Tibial nerve (tissue), 4 donors: ENCODE results near the gene CDX1. TPM values are rescaled to one million over a fixed set of nuclear protein-coding genes. Genes with fewer than 3 reads are reported as not detected.

Source experiments
- DNase-seq, 2 donors: peaks; one replicate each; pipeline ENCODE4 v3.0.0-alpha.2; 2019; ENCODE audit warnings: low spot score in 2 of 2
- H3K27ac ChIP-seq, 4 donors: fragments of 200-600 bp; sonication (generic) in 3 of 4; one replicate each; pipeline ENCODE4 v1.5.1; 2017 to 2019; ENCODE audit warnings: mild to moderate bottlenecking in 1 of 4
- H3K27me3 ChIP-seq, 2 donors: fragments of 200-600 bp; sonication (generic) in 1 of 2; one replicate each; pipeline versions ENCODE4 v1.5.1 to v1.6.0; 2017 to 2019
- H3K36me3 ChIP-seq, 3 donors: fragments of 200-600 bp; sonication (generic); one replicate each; pipeline ENCODE4 v1.5.1; 2018 to 2019
- H3K4me1 ChIP-seq, 4 donors: fragments of 200-600 bp; sonication (generic) in 3 of 4; one replicate each; pipeline ENCODE4 v1.5.1; 2017 to 2019
- H3K4me3 ChIP-seq, 4 donors: fragments of 200-600 bp; sonication (generic) in 3 of 4; one replicate each; pipeline ENCODE4 v1.5.1; 2017 to 2019; ENCODE audit warnings: mild to moderate bottlenecking in 1 of 4, moderate library complexity in 1 of 4
- H3K9me3 ChIP-seq, 4 donors: fragments of 200-600 bp; sonication (generic) in 3 of 4; one replicate each; pipeline ENCODE4 v1.5.1; 2017 to 2019
- CTCF ChIP-seq, 5 experiments: fragments of 200-600 bp in 3 of 5; fragments of 450-650 bp in 2 of 5; sonication (generic) in 3 of 5; IDR thresholded peaks; one replicate each; pipeline ENCODE4 v1.5.1; 2016 to 2019; ENCODE audit warnings: antibody characterized with exemption in 5 of 5, mild to moderate bottlenecking in 3 of 5, moderate library complexity in 2 of 5
- EP300 ChIP-seq, 2 donors: sonication (generic); formaldehyde crosslinking; IDR thresholded peaks; one replicate each; pipeline ENCODE4 v1.6.1; 2017; ENCODE audit warnings: antibody characterized with exemption in 2 of 2, mild to moderate bottlenecking in 1 of 2
- POLR2A ChIP-seq, 2 donors: fragments of 450-650 bp; IDR thresholded peaks; one replicate each; pipeline ENCODE4 v1.6.1; 2017; ENCODE audit warnings: antibody characterized with exemption in 2 of 2, mild to moderate bottlenecking in 2 of 2, moderate library complexity in 2 of 2
- WGBS, 2 donors: methylation state at CpG; one replicate each; pipeline ENCODE4 v1.1.5; 2018; 5-methylcytosine and 5-hydroxymethylcytosine counted together
- total RNA-seq, 4 donors: library from RNA; depleted of rRNA; stranded (reverse); fragments of >200 nt; gene quantifications; one replicate each; pipeline ENCODE4 v1.1.0, GENCODE V29; 2016

CDX1 gene
- total RNA-seq, 4 donors from 2014 or later = 0.22 to 2.5 TPM; not detected in 2

- Histone ChIP-seq H3K27me3 (no peaks in the 10 kb centered on the region), H3K4me3 (no peak overlapping the region), H3K9me3 (no peaks in the 10 kb centered on the region), H3K4me1 (peaks cover 0 to 44% (median 10%) of the 10 kb centered on the region in 4 donors), H3K27ac (peak overlapping the region; percentile 43 to 75 (median 71)), H3K36me3 (no peaks in the 10 kb centered on the region)
- TF ChIP-seq POLR2A (IDR thresholded peaks at IDR 0.05) (no peak), CTCF (IDR thresholded peaks at IDR 0.05) (no peak), EP300 (IDR thresholded peaks at IDR 0.05) (no peak)
- WGBS, 2 donors = 72 to 81% methylated on average over 7 of the region's 7 CpGs
- DNase-seq = no peak
These were observed 12.5 kb downstream of the CDX1 start for GRCh38 chr5:150179019-150179620.

- H3K27ac ChIP-seq = peak overlapping the region; percentile 43 to 75 (median 71)
- TF ChIP-seq POLR2A (IDR thresholded peaks at IDR 0.05) = no peak
- TF ChIP-seq EP300 (IDR thresholded peaks at IDR 0.05) = peak in 1 of 2 donors; percentile 72
- no peak for TF ChIP-seq CTCF (IDR thresholded peaks at IDR 0.05)
- no peaks in the 10 kb centered on the region for H3K9me3 ChIP-seq
- H3K36me3 ChIP-seq = no peaks in the 10 kb centered on the region
- H3K4me3 ChIP-seq = no peak overlapping the region
- DNase-seq = peak; percentile 63 to 75
- peaks cover 0 to 41% (median 10%) of the 10 kb centered on the region in 4 donors for H3K4me1 ChIP-seq
- no peaks in the 10 kb centered on the region for H3K27me3 ChIP-seq
- WGBS, 2 donors = 44 to 59% methylated on average over 18 of the region's 18 CpGs
These were observed 13.9 kb downstream of the CDX1 start for GRCh38 chr5:150180241-150181026.

GRCh38 chr5:150181027-150181426, 14.4 kb downstream of the CDX1 start:
- TF ChIP-seq POLR2A (IDR thresholded peaks at IDR 0.05) = no peak
- no peak for TF ChIP-seq CTCF (IDR thresholded peaks at IDR 0.05)
- no peak for TF ChIP-seq EP300 (IDR thresholded peaks at IDR 0.05)
- H3K4me1 ChIP-seq = peaks cover 0 to 38% (median 10%) of the 10 kb centered on the region in 4 donors
- no peaks in the 10 kb centered on the region for H3K36me3 ChIP-seq
- no peaks in the 10 kb centered on the region for H3K27me3 ChIP-seq
- no peaks in the 10 kb centered on the region for H3K9me3 ChIP-seq
- DNase-seq = no peak
- 51 to 57% methylated on average over 5 of the region's 5 CpGs for WGBS, 2 donors
- H3K4me3 ChIP-seq = no peak overlapping the region
- peak overlapping the region in 3 of 4 donors; percentile 50 to 75 (median 67) for H3K27ac ChIP-seq

GRCh38 chr5:150181766-150182545, 15.4 kb downstream of the CDX1 start:
- no peaks in the 10 kb centered on the region for H3K36me3 ChIP-seq
- no peak for DNase-seq
- no peak overlapping the region for H3K4me3 ChIP-seq
- H3K4me1 ChIP-seq = peaks cover 0 to 29% (median 10%) of the 10 kb centered on the region in 4 donors
- no peaks in the 10 kb centered on the region for H3K9me3 ChIP-seq
- H3K27ac ChIP-seq = peak overlapping the region in 3 of 4 donors; percentile 50 to 75 (median 67)
- H3K27me3 ChIP-seq = no peaks in the 10 kb centered on the region
- 88 to 90% methylated on average over 9 of the region's 9 CpGs for WGBS, 2 donors
- TF ChIP-seq EP300 (IDR thresholded peaks at IDR 0.05) = no peak
- TF ChIP-seq CTCF (IDR thresholded peaks at IDR 0.05) = no peak
- no peak for TF ChIP-seq POLR2A (IDR thresholded peaks at IDR 0.05)
